Measurements from ENCODE around the gene JAKMIP1. TPM values are rescaled to one million over a fixed set of nuclear protein-coding genes. Genes with fewer than 3 reads are reported as not detected.
A peak's percentile ranks its signal among the peaks of the same experiment; 100 is the strongest.

The JAKMIP1 gene
- total RNA-seq, 4 donors from 2014 or later: 1.2 to 6.6 TPM; not detected in 2

GRCh38 chr4:6020613-6021012 lies 179.7 kb downstream of the JAKMIP1 start:
- no peak for TF ChIP-seq CTCF (IDR thresholded peaks at IDR 0.05)
- no peak for TF ChIP-seq POLR2A (IDR thresholded peaks at IDR 0.05)
- no peak overlapping the region for H3K27ac ChIP-seq
- H3K4me3 ChIP-seq: no peak overlapping the region
- H3K36me3 ChIP-seq: no peaks in the 10 kb centered on the region
- H3K9me3 ChIP-seq: no peaks in the 10 kb centered on the region
- H3K27me3 ChIP-seq: no peaks in the 10 kb centered on the region
- DNase-seq: no peak
- no peaks in the 10 kb centered on the region for H3K4me1 ChIP-seq

GRCh38 chr4:6019316-6020263 lies 180.8 kb downstream of the JAKMIP1 start:
- Histone ChIP-seq H3K36me3 (no peaks in the 10 kb centered on the region), H3K4me3 (no peak overlapping the region), H3K4me1 (no peaks in the 10 kb centered on the region), H3K9me3 (no peaks in the 10 kb centered on the region), H3K27ac (no peak overlapping the region), H3K27me3 (no peaks in the 10 kb centered on the region)
- TF ChIP-seq POLR2A (IDR thresholded peaks at IDR 0.05): no peak
- peak in 5 of 6 experiments; percentile 31 to 58 (median 53) for TF ChIP-seq CTCF (IDR thresholded peaks at IDR 0.05)
- DNase-seq: peak in 1 of 3 donors; percentile 53

- H3K4me3 ChIP-seq: no peak within 1 kb of the TSS
- no peaks in the 10 kb centered on the region for H3K36me3 ChIP-seq
- DNase-seq: no peak
- TF ChIP-seq CTCF (IDR thresholded peaks at IDR 0.05) (no peak), POLR2A (IDR thresholded peaks at IDR 0.05) (no peak)
- H3K4me1 ChIP-seq: no peaks in the 10 kb centered on the region
- H3K27ac ChIP-seq: no peak within 1 kb of the TSS
- no peaks in the 10 kb centered on the region for H3K27me3 ChIP-seq
- H3K9me3 ChIP-seq: no peaks in the 10 kb centered on the region
Observed at GRCh38 chr4:6018331-6018730, 182.0 kb downstream of the JAKMIP1 start, which contains the start of gene C4orf50. Gene C4orf50 (minus strand): TSS chr4:6018431.

GRCh38 chr4:6017800-6018199 lies 182.5 kb downstream of the JAKMIP1 start:
- no peak overlapping the region for H3K27ac ChIP-seq
- H3K9me3 ChIP-seq: no peaks in the 10 kb centered on the region
- TF ChIP-seq POLR2A (IDR thresholded peaks at IDR 0.05) (no peak), CTCF (IDR thresholded peaks at IDR 0.05) (no peak)
- DNase-seq: no peak
- no peaks in the 10 kb centered on the region for H3K27me3 ChIP-seq
- no peak overlapping the region for H3K4me3 ChIP-seq
- no peaks in the 10 kb centered on the region for H3K4me1 ChIP-seq
- no peaks in the 10 kb centered on the region for H3K36me3 ChIP-seq

GRCh38 chr4:6017030-6017429 lies 183.3 kb downstream of the JAKMIP1 start:
- no peak for TF ChIP-seq POLR2A (IDR thresholded peaks at IDR 0.05)
- no peak for TF ChIP-seq CTCF (IDR thresholded peaks at IDR 0.05)
- H3K4me1 ChIP-seq: no peaks in the 10 kb centered on the region
- H3K27me3 ChIP-seq: no peaks in the 10 kb centered on the region
- no peaks in the 10 kb centered on the region for H3K36me3 ChIP-seq
- H3K9me3 ChIP-seq: no peaks in the 10 kb centered on the region
- no peak for DNase-seq
- no peak overlapping the region for H3K4me3 ChIP-seq
- no peak overlapping the region for H3K27ac ChIP-seq
